ENCODE results near the gene RTL10. TPM values are rescaled to one million over a fixed set of nuclear protein-coding genes. Genes with fewer than 3 reads are reported as not detected.

Gene RTL10
- total and polyA plus RNA-seq, 2 of the 8 experiments (the other 6 are each of a cell fraction or from before 2014, with no cell fraction given): 11.5 to 18.8 TPM

DNA sequence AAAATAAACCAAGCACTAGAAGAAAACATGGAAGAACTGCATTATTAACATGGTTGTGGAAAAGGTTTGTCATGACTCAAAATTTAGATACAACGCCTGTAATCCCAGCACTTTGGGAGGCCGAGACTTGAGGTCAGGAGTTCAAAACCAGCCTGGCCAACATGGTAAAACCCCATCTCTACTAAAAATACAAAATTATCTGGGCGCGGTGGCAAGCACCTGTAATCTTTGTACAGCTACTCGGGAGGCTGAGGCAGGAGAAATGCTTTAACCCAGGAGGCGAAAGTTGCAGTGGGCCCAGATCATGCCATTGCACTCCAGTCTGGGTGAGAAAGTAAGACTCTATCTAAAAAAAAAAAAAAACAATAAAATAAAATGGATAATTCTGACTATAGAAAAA lies 23.7 kb downstream of the RTL10 start:
- Histone ChIP-seq H2AFZ (ENCODE audit: low read length) (no peak overlapping the region), H4K8ac (ENCODE audit: extremely low read depth, insufficient read depth, low read length) (no peak overlapping the region), H2BK12ac (ENCODE audit: low read depth, low read length) (no peak overlapping the region), H3K4me1 (replicated peaks in 1 of 4; ENCODE audit: control insufficient read depth in 3 of 4, insufficient read depth in 4 of 4, low read length in 3 of 4) (no peaks in the 10 kb centered on the region), H3K9me3 (ENCODE audit: insufficient read depth in 2 of 2, low read depth in 1 of 2, low read length in 1 of 2) (no peaks in the 10 kb centered on the region; a peak in 1 of 4 replicates), H3K4me3 (ENCODE audit: extremely low read depth in 1 of 4, insufficient read depth in 2 of 4, low read depth in 3 of 4, low read length in 4 of 4) (no peak overlapping the region), H4K20me1 (replicated peaks in 1 of 2; ENCODE audit: control insufficient read depth in 1 of 2, insufficient read depth in 2 of 2, low read length in 2 of 2) (no peaks in the 10 kb centered on the region), H3K56ac (replicated peaks; ENCODE audit: insufficient read length, low read depth, low read length) (no peak overlapping the region), H3K79me1 (ENCODE audit: low read depth, low read length) (no peaks in the 10 kb centered on the region), H3K14ac (ENCODE audit: insufficient read length) (no peak overlapping the region), H3K23ac (ENCODE audit: insufficient read length) (no peak overlapping the region), H2BK15ac (ENCODE audit: low read length) (no peak overlapping the region), H3K27me3 (replicated peaks in 1 of 4; ENCODE audit: control insufficient read depth in 3 of 4, extremely low read depth in 1 of 4, insufficient read depth in 3 of 4, low read length in 3 of 4) (no peaks in the 10 kb centered on the region), H3K36me3 (ENCODE audit: control insufficient read depth in 2 of 4, insufficient read depth in 4 of 4, low read length in 3 of 4) (no peaks in the 10 kb centered on the region), H3K27ac (ENCODE audit: low read depth, low read length) (no peak overlapping the region), H3K79me2 (ENCODE audit: control insufficient read depth in 1 of 2, insufficient read depth in 2 of 2, low read length in 2 of 2) (no peaks in the 10 kb centered on the region), H2BK5ac (ENCODE audit: low read depth, low read length) (no peak overlapping the region), H2BK20ac (ENCODE audit: low read length) (no peak overlapping the region), H2BK120ac (replicated peaks; ENCODE audit: low read depth, low read length) (no peak overlapping the region), H3K4me2 (ENCODE audit: insufficient read depth in 1 of 2, low read depth in 2 of 2, low read length in 2 of 2) (no peak overlapping the region), H3K4ac (replicated peaks; ENCODE audit: insufficient read length, low read depth, low read length) (no peak overlapping the region), H3K23me2 (ENCODE audit: low read depth, low read length) (no peaks in the 10 kb centered on the region), H4K91ac (replicated peaks; ENCODE audit: insufficient read length, low read length) (no peak overlapping the region), H4K5ac (ENCODE audit: insufficient read length, low read depth, low read length) (no peak overlapping the region), H2AK5ac (ENCODE audit: low read depth, low read length) (no peak overlapping the region), H3K18ac (ENCODE audit: extremely low read depth, low read length) (no peak overlapping the region), H3K9ac (replicated peaks in 1 of 4; ENCODE audit: extremely low read depth in 1 of 4, low read depth in 3 of 4, low read length in 3 of 4) (no peak overlapping the region)
- CTCF ChIA-PET (ENCODE audit: partially characterized antibody): interaction anchor here (0.6 to 3.3 kb wide), 4 partner anchors 11 to 236 kb away, joined by 3 to 14 read pairs (median 6); no protein-coding TSS in a partner anchor
- POLR2A ChIA-PET (ENCODE audit: partially characterized antibody): no interaction called here
- no peak for DNase-seq (ENCODE audit: low read depth in 1 of 2, low spot score in 2 of 2)
- FAIRE-seq: no peak
- 94% methylated on average over 6 of the region's 6 CpGs; no CpG with 5 or more reads in 1 of the 2 experiments for WGBS, 2 experiments (ENCODE audit: extremely low coverage in 1 of 2, insufficient coverage in 1 of 2, insufficient read length in 1 of 2, insufficient replicate concordance in 2 of 2, low coverage in 1 of 2, low lambda C conversion rate in 2 of 2, missing lambda C conversion rate in 1 of 2)
- TF ChIP-seq, protein P1, sequence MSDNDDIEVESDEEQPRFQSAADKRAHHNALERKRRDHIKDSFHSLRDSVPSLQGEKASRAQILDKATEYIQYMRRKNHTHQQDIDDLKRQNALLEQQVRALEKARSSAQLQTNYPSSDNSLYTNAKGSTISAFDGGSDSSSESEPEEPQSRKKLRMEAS (IDR thresholded peaks at IDR 0.05): no peak
- no peak for TF ChIP-seq YY1 (IDR thresholded peaks at IDR 0.05; ENCODE audit: low read depth, low read length)
- no peak for TF ChIP-seq RXRA (IDR thresholded peaks at IDR 0.05; ENCODE audit: insufficient read depth, low read depth, low read length)
- no peak for TF ChIP-seq SP1 (IDR thresholded peaks at IDR 0.05; ENCODE audit: low read depth, low read length)
- no peak for TF ChIP-seq CTCF (IDR thresholded peaks at IDR 0.05; ENCODE audit: control extremely low read depth in 1 of 3, insufficient read depth in 1 of 3, low read depth in 1 of 3, low read length in 3 of 3)
- no peak for TF ChIP-seq NANOG (IDR thresholded peaks at IDR 0.05; ENCODE audit: insufficient read depth, low read depth, low read length, poor library complexity, severe bottlenecking)
- no peak for TF ChIP-seq CREB1 (IDR thresholded peaks at IDR 0.05)
- TF ChIP-seq RBBP5 (IDR thresholded peaks at IDR 0.05; ENCODE audit: borderline replicate concordance, low read depth, low read length): no peak
- no peak for TF ChIP-seq RAD21 (IDR thresholded peaks at IDR 0.05 in 1 of 2, conservative IDR thresholded peaks at IDR 0.05 in 1 of 2; ENCODE audit: low read depth in 2 of 2, low read length in 2 of 2)
- no peak for TF ChIP-seq SUZ12 (IDR thresholded peaks at IDR 0.05; ENCODE audit: low read length)
- TF ChIP-seq HDAC2 (IDR thresholded peaks at IDR 0.05; ENCODE audit: borderline replicate concordance in 1 of 2, low read depth in 2 of 2, low read length in 2 of 2): no peak
